HG03097 (cell line): ENCODE measurements around the gene GINS3.

Experiments used
- ATAC-seq: cut with Tn5 transposase; IDR thresholded peaks from one replicate; pipeline ENCODE4 v1.9.1; 2021; ENCODE audit not compliant: unreplicated experiment, low FRiP score

Gene GINS3

GRCh38 chr16:58421529-58421928 is 29.3 kb downstream of the GINS3 start:
- ATAC-seq: no peak

- no peak for ATAC-seq
Observed at GRCh38 chr16:58422809-58423208, 30.5 kb downstream of the GINS3 start.

GRCh38 chr16:58425245-58425644 is 33.0 kb downstream of the GINS3 start:
- no peak for ATAC-seq

- ATAC-seq: peak; percentile 79
Observed at GRCh38 chr16:58425756-58426494, 33.7 kb downstream of the GINS3 start.

- ATAC-seq: no peak
Observed at GRCh38 chr16:58426966-58427365, 34.7 kb downstream of the GINS3 start.

- no peak for ATAC-seq
Observed at GRCh38 chr16:58428621-58429542, 36.6 kb downstream of the GINS3 start.

- no peak for ATAC-seq
Observed at GRCh38 chr16:58430718-58431117, 38.4 kb downstream of the GINS3 start.

- no peak for ATAC-seq
Observed at GRCh38 chr16:58433569-58433951, 41.3 kb downstream of the GINS3 start.

GRCh38 chr16:58435779-58436178 is 43.5 kb downstream of the GINS3 start:
- ATAC-seq: no peak

- ATAC-seq: no peak
Observed at GRCh38 chr16:58440131-58440530, 47.9 kb downstream of the GINS3 start.

GRCh38 chr16:58442547-58442946 is 50.3 kb downstream of the GINS3 start:
- ATAC-seq: no peak

GRCh38 chr16:58443783-58444182 is 51.5 kb downstream of the GINS3 start:
- ATAC-seq: no peak

GRCh38 chr16:58444265-58444664 is 52.0 kb downstream of the GINS3 start:
- no peak for ATAC-seq

GRCh38 chr16:58448890-58449289 is 56.6 kb downstream of the GINS3 start:
- ATAC-seq: no peak

GRCh38 chr16:58449306-58449705 is 57.0 kb downstream of the GINS3 start:
- ATAC-seq: no peak

- no peak for ATAC-seq
Observed at GRCh38 chr16:58449768-58450167, 57.5 kb downstream of the GINS3 start.

- ATAC-seq: no peak
Observed at GRCh38 chr16:58450590-58450989, 58.3 kb downstream of the GINS3 start.

- ATAC-seq: no peak
Observed at GRCh38 chr16:58451265-58451689, 59.0 kb downstream of the GINS3 start.

GRCh38 chr16:58451945-58452401 is 59.7 kb downstream of the GINS3 start:
- ATAC-seq: no peak

- no peak for ATAC-seq
Observed at GRCh38 chr16:58452640-58453039, 60.4 kb downstream of the GINS3 start.

GRCh38 chr16:58454178-58454577 is 61.9 kb downstream of the GINS3 start:
- no peak for ATAC-seq

- ATAC-seq: no peak
Observed at GRCh38 chr16:58454856-58455255, 62.6 kb downstream of the GINS3 start.
